Measurements from ENCODE around the gene SH3D19.

Gene SH3D19

GRCh38 chr4:151314479-151314878, 10.9 kb downstream of the SH3D19 start:
- no peak overlapping the region for H3K4me3 ChIP-seq (ENCODE audit: low read length)
- DNase-seq (ENCODE audit: low read depth), result no peak
- no peak for TF ChIP-seq CTCF (conservative IDR thresholded peaks at IDR 0.05; ENCODE audit: low read depth, low read length)

DNA sequence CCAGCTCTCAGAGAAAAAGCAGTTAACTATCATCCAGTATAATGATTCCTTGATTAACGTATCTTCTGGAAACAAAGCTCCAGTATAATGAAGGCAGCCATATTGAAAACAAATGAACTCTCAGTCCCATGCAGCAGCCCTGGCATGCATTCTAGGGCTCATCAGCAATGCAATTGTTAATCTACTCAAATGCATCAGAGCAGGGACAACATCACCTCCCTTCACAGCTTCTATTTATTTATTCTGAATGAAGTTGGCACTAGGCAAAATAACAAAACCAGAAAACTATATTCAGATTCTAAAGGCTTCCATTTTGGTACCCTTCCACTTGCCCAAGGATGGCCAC, 11.4 kb downstream of the SH3D19 start:
- DNase-seq (ENCODE audit: low read depth), result no peak
- TF ChIP-seq CTCF (conservative IDR thresholded peaks at IDR 0.05; ENCODE audit: low read depth, low read length), result no peak
- H3K4me3 ChIP-seq (ENCODE audit: low read length), result no peak overlapping the region

- no peak for TF ChIP-seq CTCF (conservative IDR thresholded peaks at IDR 0.05; ENCODE audit: low read depth, low read length)
- no peak for DNase-seq (ENCODE audit: low read depth)
Measured at GRCh38 chr4:151313306-151314009, 11.9 kb downstream of the SH3D19 start.

DNA sequence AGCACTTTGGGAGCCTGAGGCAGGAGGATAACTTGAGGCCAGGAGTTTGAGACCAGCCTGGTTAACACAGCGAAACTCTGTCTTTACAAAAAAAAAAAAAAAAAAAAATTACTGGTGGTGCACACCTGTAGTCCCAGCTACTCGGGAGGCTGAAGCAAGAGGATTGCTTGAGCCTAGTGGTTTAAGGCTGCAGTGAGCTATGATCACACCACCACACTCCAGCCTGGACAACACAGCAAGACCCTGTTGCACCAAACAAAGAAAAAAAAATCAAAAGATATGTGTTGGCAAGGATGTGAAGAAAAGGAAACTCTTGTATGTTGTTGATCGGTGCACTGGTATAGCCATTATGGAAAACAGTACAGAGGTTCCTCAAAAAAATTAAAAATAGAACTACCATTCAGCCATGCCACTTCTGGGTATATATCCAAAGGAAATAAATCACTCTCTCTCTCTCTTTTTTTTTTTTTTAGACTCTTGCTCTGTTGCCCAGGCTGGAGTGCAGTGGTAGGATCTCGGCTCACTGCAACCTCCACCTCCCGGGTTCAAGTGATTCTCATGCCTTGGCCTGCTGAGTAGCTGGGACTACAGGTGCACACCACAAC, 15.2 kb downstream of the SH3D19 start:
- no peak for DNase-seq (ENCODE audit: low read depth)
- no peak for TF ChIP-seq CTCF (conservative IDR thresholded peaks at IDR 0.05; ENCODE audit: low read depth, low read length)
- no peak overlapping the region for H3K4me3 ChIP-seq (ENCODE audit: low read length)

More at GRCh38 chr4:151313306-151314009, 11.9 kb downstream of the SH3D19 start:
- no peak overlapping the region for H3K4me3 ChIP-seq (ENCODE audit: low read length)

GRCh38 chr4:151304755-151305154, 20.6 kb downstream of the SH3D19 start:
- no peak overlapping the region for H3K4me3 ChIP-seq (ENCODE audit: low read length)
- no peak for DNase-seq (ENCODE audit: low read depth)
- no peak for TF ChIP-seq CTCF (conservative IDR thresholded peaks at IDR 0.05; ENCODE audit: low read depth, low read length)

DNA sequence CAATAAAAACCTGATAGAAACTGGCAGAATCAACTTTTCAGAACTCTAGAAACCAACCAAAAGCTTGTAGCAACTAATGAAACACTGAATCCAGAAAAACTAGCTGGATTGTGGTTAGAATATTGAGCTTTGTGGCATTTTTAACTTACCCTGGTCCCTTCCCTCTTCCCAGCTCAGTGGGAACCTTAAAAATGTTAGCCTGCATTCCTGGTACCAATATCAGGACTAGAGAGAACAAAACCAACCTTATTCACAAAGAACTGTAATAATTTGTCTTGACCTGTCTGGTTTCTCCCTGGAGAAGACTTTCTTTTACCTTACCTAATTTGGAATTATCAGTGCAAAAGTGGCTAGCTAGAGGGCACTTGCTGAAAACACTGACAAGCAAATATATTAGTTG, 21.2 kb downstream of the SH3D19 start:
- H3K4me3 ChIP-seq (ENCODE audit: low read length), result no peak overlapping the region
- no peak for TF ChIP-seq CTCF (conservative IDR thresholded peaks at IDR 0.05; ENCODE audit: low read depth, low read length)
- DNase-seq (ENCODE audit: low read depth), result no peak

GRCh38 chr4:151302432-151302831, 23.0 kb downstream of the SH3D19 start:
- DNase-seq (ENCODE audit: low read depth), result no peak
- H3K4me3 ChIP-seq (ENCODE audit: low read length), result no peak overlapping the region
- TF ChIP-seq CTCF (conservative IDR thresholded peaks at IDR 0.05; ENCODE audit: low read depth, low read length), result no peak
